DOHH2 (cell line): Measurements from ENCODE around the gene IFT88.

ENCODE experiments used
- EZH2phosphoT487 ChIP-seq: fragments of 200-600 bp; sonication (generic); IDR thresholded peaks from 2 replicates; pipeline ENCODE4 v1.6.1; 2017; ENCODE audit warnings: borderline replicate concordance, mild to moderate bottlenecking, antibody characterized with exemption, low read length, moderate library complexity, mixed read lengths
- TF ChIP-seq, protein P1 (sequence below): fragments of 200-600 bp; sonication (generic); IDR thresholded peaks from one replicate; pipeline ENCODE4 v1.5.1; 2014; ENCODE audit warnings: antibody characterized with exemption, mild to moderate bottlenecking, low read depth, low read length; ENCODE audit not compliant: poor library complexity, severe bottlenecking

DNA sequence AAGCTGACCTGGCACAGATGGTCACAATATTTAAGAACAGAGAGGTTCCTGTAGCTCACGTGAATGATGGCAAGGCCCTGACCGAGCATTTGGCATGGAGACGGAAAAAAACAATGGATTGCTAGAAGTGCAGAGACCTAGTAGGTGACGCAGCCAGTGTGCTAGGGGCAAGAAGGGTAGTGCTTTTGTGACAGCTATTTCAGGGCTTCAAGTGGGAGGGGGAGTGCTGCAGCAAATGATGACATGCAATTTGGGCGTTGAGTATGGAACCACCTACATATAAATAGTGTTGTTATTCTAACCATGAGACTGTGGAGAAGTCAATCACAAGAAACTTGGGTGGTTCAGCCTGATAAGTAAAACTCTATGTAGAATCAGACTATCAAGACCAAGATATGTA lies 70.9 kb downstream of the IFT88 start:
- TF ChIP-seq, protein P1, sequence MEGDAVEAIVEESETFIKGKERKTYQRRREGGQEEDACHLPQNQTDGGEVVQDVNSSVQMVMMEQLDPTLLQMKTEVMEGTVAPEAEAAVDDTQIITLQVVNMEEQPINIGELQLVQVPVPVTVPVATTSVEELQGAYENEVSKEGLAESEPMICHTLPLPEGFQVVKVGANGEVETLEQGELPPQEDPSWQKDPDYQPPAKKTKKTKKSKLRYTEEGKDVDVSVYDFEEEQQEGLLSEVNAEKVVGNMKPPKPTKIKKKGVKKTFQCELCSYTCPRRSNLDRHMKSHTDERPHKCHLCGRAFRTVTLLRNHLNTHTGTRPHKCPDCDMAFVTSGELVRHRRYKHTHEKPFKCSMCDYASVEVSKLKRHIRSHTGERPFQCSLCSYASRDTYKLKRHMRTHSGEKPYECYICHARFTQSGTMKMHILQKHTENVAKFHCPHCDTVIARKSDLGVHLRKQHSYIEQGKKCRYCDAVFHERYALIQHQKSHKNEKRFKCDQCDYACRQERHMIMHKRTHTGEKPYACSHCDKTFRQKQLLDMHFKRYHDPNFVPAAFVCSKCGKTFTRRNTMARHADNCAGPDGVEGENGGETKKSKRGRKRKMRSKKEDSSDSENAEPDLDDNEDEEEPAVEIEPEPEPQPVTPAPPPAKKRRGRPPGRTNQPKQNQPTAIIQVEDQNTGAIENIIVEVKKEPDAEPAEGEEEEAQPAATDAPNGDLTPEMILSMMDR, result no peak
- TF ChIP-seq EZH2phosphoT487, result no peak
